K562 treated with DMSO at 1 percent for 12 hours (cell line): Measurements from ENCODE around the gene SPOCD1. TPM values are rescaled to one million over a fixed set of nuclear protein-coding genes. Genes with fewer than 3 reads are reported as not detected.

Source experiments
- total RNA-seq: library from RNA; unstranded; fragments of 300-600 nt; gene quantifications from 2 replicates; pipeline ENCODE4 v1.2.3, GENCODE V29; 2022; ENCODE audit not compliant: insufficient read depth

SPOCD1 gene
- total RNA-seq = 1.1 and 1.6 TPM in 2 replicates

GRCh38 chr1:31815752-31816500, at the start of gene SPOCD1:
Gene SPOCD1, minus strand, starts transcription at chr1:31816022. Its CDS starts 689 bp downstream, at chr1:31815333.

GRCh38 chr1:31764312-31765040, 51.3 kb downstream of the SPOCD1 start, which contains the start of gene ADGRB2:
Gene ADGRB2, minus strand, starts transcription at chr1:31764340. Its CDS starts 7,119 bp downstream, at chr1:31757221.

Other genes with a start within 250 kb of the SPOCD1 start
- 0.84 and 0.88 TPM in 2 replicates for gene TINAGL1, start 239.5 kb downstream of the SPOCD1 start, total RNA-seq
- gene HCRTR1, start 198.3 kb downstream of the SPOCD1 start, total RNA-seq = not detected in 2 replicates
- 43.9 and 44.4 TPM in 2 replicates for gene PEF1, start 171.1 kb downstream of the SPOCD1 start, total RNA-seq
- not detected in 2 replicates for gene COL16A1, start 112.0 kb downstream of the SPOCD1 start, total RNA-seq
- gene ADGRB2, start 51.7 kb downstream of the SPOCD1 start, total RNA-seq = 0.53 and 1.1 TPM in 2 replicates
- gene PTP4A2, start 122.3 kb upstream of the SPOCD1 start, total RNA-seq = 104 and 191 TPM in 2 replicates
- gene KHDRBS1, start 197.8 kb upstream of the SPOCD1 start, total RNA-seq = 84.4 and 154 TPM in 2 replicates